Fibroblast of the aortic adventitia (primary cell): ENCODE data around the gene MLC1. TPM values are rescaled to one million over a fixed set of nuclear protein-coding genes. Genes with fewer than 3 reads are reported as not detected.

ENCODE experiments used
- DNase-seq: peaks from one replicate; pipeline ENCODE4 v3.0.0-alpha.2; 2010; ENCODE audit warnings: low read depth
- H3K4me3 ChIP-seq: 2 replicates; pipeline ENCODE4 v1.5.1; 2011; ENCODE audit warnings: low read depth, mild to moderate bottlenecking, control low read depth, low read length, moderate library complexity
- total RNA-seq: library from RNA; depleted of rRNA; stranded (reverse); fragments of >200 nt; gene quantifications from 2 replicates; pipeline ENCODE4 v1.2.3, GENCODE V29; 2012; ENCODE audit warnings: low replicate concordance
- TF ChIP-seq, protein P1 (sequence below): IDR thresholded peaks from 2 replicates; pipeline ENCODE4 v1.5.1; 2011; ENCODE audit warnings: mild to moderate bottlenecking, low read length, control low read depth, inconsistent platforms; ENCODE audit not compliant: insufficient read depth

Gene MLC1
- total RNA-seq, 1 donor, result 0.09 TPM

DNA sequence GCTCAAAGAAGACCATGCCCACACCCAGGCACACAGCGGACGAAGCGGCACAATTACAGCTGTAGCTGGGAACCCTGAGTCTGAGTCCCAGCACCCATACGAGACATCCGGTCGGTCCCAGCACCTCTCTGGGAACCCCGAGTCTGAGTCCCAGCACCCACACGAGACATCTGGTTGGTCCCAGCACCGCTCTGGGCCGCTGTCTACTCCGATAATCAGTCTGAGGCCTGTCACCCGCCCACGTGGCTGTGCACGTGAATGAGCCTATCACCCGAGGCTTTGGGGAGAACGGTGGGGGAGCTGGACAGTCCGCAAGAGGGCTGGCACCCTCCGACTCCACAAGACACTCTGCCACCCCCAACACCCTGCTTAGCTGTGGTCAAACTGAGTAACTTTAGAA, 33.3 kb downstream of the MLC1 start:
- TF ChIP-seq, protein P1, sequence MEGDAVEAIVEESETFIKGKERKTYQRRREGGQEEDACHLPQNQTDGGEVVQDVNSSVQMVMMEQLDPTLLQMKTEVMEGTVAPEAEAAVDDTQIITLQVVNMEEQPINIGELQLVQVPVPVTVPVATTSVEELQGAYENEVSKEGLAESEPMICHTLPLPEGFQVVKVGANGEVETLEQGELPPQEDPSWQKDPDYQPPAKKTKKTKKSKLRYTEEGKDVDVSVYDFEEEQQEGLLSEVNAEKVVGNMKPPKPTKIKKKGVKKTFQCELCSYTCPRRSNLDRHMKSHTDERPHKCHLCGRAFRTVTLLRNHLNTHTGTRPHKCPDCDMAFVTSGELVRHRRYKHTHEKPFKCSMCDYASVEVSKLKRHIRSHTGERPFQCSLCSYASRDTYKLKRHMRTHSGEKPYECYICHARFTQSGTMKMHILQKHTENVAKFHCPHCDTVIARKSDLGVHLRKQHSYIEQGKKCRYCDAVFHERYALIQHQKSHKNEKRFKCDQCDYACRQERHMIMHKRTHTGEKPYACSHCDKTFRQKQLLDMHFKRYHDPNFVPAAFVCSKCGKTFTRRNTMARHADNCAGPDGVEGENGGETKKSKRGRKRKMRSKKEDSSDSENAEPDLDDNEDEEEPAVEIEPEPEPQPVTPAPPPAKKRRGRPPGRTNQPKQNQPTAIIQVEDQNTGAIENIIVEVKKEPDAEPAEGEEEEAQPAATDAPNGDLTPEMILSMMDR, result no peak
- no peak overlapping the region for H3K4me3 ChIP-seq
- no peak for DNase-seq

DNA sequence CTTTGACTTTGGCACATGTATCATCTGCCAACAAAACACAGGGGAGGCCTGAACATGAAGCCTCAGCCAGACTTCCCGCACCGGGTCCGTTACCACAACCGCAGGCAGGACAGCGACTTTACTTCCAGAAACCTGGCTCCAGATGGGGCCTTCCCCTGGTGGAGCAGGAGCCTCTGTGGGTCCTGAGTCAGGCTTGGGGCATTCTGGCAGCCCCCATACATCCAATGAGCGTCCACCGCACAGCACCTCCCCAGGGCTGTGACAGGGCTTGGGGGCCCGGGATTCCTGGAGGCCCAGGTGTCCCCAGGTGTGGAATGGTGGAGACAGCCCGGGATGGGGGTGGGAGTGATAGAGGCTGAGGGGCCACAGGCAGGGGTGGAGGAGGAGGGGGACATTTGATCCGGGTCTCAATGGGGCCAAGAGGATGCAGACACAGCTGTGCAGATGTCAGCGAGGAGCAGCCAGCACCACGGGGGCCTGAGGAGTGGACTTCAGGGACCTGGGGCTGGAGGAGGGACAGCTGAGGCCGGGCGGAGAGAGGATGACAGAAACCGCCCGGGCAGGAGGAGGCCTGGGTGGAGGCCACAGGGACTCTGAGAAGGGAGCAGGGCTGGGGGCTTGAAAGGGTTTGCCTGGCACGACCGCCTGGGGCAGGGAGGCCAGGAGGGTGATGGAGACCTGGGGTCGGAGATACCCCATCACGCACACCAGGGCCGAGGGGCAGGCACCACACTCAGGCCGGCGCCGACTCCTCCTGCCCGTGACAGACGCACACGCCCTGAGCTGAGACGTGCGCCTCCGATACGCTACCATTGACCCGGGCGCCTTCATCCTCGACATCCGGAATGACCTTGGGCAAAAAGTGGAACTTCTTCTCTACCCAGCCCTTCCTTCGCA, 35.7 kb downstream of the MLC1 start:
- DNase-seq, result no peak

DNA sequence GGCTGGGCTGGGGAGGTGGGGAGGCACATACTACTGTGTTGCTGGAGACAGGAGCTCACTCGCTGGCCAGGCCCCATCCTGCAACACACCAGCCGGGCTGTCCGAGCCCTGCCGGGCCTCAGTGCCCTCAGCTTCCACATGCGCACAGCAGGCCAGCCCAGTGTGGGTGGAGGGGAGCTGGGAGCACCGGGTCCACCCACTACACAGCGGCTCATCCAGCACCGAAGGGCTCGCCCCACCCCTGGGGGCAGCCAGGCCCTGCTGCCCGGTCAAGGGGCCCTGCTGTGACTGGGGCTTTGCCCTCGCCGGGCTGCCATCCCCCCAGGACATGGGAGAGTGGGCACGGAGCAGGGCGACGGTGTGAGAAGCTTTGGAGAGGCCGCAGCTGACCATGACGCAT, 36.4 kb downstream of the MLC1 start:
- TF ChIP-seq, protein P1, result no peak
- no peak for DNase-seq
- H3K4me3 ChIP-seq, result no peak overlapping the region

More for the DNA sequence above, 35.7 kb downstream of the MLC1 start:
- TF ChIP-seq, protein P1, result no peak
- H3K4me3 ChIP-seq, result no peak overlapping the region

DNA sequence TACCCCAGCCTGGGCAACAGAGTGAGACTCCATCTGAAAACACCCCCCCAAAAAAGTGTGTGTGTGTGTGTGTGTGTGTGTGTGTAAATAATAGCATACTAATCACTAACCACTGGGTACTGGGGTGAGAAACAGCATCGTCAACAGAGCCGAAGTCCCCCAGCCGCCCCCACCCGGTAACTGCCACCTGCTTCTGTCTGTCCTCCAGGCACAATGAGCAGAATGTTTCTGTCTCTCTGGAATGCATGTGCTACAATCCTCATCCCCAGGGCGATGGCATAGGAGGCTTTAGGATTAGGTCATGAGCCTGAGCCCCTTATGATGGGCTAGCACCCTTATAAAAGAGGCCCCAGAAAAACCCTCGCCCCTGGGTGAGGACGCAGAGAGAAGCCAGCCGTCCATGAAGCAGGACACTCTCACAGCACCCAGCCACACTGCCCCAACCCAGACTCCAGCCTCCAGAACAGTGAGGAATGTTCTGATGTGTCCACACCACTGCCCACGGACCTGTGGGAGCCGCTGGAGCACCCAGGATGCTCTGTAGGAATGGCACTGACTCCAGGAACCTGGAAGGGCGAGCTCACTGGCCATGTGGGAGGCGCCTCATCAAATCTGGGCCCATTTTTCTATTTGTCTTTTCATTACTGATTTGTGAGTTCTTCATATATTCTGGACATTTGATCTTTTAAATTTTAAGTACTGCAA, 37.0 kb downstream of the MLC1 start:
- no peak for DNase-seq
- TF ChIP-seq, protein P1, result no peak
- H3K4me3 ChIP-seq, result no peak overlapping the region

DNA sequence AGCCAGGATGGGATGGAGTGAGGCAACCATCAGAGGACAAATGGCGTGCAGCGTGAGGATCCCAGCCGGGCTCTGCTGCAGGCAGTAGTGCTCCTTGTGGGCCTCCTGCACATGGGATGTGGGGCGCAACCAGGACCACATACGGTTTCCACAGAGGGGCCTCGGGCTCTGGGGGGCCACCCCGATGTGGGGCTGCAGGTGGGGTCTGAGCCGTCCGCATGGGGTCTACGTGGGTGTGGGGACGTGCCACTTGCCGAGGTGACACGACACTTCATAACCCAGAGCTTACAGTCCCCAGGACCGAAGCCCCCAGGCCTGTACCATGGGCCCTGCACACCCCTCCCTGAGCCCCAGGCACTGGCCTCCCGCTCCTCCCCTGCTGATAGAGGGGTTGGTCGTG, 37.9 kb downstream of the MLC1 start:
- TF ChIP-seq, protein P1, result no peak
- DNase-seq, result no peak
- H3K4me3 ChIP-seq, result no peak overlapping the region

DNA sequence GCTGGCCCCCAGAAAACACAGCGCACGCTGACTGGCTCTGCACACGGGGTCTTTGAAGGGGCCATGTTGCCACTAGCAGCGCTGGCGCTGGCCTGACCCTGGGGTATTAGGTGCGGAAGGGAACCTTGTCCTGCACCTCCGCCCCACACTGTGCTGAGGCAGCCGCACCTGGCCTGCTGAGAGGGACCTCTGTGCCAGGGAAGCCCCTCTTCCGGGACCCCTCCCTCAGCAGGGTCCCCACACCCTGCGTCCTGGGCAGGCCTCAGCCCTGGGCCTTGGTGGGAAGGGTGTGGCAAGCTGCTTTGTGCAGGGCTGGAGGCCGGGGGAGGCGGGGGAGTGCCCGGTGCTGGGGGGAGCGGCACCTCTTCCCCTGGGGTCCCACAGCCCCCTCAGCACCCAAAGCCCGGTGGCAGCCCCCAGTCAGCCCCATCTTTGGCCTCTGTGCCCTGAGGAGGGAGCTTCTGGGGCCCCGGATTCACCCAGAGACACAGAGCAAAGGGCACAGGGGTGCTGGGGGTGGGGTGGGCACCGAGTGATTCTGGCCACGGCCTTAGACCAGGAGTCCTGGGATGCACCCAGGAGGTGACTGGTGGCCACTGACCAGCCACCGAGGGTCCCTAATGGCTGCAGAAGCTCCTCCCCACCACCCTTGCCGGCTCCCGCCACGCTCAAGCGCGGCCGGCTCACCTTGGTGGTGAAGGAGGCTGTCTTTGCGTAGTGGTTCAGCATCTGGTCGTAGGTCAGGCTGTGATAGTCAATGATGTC, 38.6 kb downstream of the MLC1 start:
- H3K4me3 ChIP-seq, result no peak overlapping the region
- no peak for DNase-seq
- TF ChIP-seq, protein P1, result no peak
